Activated CD8-positive, alpha-beta memory T cell treated with anti-CD3 and anti-CD28 coated beads for 24 hours (primary cell): ENCODE results near the gene FHL3.
"Not testable (repeated sequence)": the region's sequence is repeated elsewhere in the genome, so short reads cannot be mapped to it uniquely, and the experiment has no call there.

ENCODE experiments used
- DNase-seq: peaks from one replicate; pipeline ENCODE4 v3.0.0-alpha.2; 2020

The FHL3 gene

GRCh38 chr1:37983546-37983945 is 21.8 kb downstream of the FHL3 start:
- DNase-seq = no peak

DNA sequence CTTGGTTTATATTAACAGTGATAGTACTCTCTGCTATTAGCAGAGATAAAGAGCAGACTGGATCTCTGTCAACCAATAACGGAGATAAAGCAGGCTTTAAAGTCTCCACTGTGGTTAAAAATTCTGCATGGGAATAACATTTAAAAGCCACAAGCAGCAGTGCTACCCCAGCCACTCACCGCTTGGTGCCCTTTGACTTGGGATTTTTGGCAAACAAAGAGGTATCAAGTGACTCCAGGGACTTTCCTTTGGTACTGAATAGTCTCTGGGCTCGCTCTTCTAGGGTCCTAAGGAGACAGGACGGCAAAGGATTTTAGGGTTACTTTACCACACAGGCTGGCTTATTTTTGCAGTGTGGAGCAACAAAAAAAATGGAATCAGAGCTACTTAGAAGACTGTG is 26.8 kb downstream of the FHL3 start:
- DNase-seq = no peak

- DNase-seq = not testable (repeated sequence)
These were observed 30.2 kb downstream of the FHL3 start for GRCh38 chr1:37975083-37975482.

DNA sequence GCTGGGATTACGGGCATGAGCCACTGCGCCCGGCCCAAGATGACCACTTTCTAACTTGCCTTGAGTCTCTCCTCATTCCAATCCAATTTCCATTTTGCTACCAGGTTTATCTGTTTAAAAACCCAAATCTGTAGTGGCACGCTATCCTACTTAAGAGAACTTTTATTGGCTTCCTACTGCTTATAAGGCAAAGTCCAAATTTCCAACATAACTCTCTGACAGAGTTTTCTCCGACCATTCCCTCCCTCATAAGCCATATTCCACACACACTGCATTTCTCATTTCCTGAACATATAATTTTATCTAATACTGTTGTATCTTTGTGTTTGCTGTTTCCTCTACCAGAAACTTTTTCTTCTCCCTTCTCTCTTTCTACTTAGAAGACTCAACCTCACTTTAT is 30.7 kb downstream of the FHL3 start:
- DNase-seq = no peak

DNA sequence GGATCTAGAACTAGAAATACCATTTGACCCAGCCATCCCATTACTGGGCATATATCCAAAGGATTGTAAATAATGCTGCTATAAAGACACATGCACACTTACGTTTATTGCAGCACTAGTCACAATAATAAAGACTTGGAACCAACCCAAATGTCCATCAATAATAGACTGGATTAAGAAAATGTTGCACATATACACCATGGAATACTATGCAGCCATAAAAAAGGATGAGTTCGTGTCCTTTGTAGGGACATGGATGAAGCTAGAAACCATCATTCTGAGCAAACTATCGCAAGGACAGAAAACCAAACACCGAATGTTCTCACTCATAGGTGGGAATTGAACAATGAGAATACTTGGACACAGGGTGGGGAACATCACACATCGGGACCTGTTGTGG is 31.6 kb downstream of the FHL3 start:
- DNase-seq = not testable (repeated sequence)

DNA sequence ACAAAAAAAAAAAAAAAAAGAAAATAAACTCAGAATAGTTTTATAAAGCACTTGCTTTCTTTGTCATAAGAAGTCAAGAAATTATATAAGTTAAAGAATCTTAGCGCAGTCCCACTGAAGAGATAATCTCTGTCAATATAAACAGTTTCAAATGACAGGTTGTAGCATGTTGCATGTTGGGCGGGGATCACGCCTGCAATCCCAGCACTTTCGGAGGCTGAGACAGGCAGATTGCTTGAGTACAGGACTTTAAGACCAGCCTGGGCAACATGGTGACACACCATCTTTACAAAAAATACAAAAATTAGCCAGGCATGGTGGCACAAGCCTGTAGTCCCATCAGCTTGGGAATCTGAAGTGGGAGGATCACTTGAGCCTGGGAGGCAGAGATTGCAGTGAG is 40.0 kb downstream of the FHL3 start:
- no peak for DNase-seq

GRCh38 chr1:37964106-37964505 is 41.2 kb downstream of the FHL3 start:
- not testable (repeated sequence) for DNase-seq

DNA sequence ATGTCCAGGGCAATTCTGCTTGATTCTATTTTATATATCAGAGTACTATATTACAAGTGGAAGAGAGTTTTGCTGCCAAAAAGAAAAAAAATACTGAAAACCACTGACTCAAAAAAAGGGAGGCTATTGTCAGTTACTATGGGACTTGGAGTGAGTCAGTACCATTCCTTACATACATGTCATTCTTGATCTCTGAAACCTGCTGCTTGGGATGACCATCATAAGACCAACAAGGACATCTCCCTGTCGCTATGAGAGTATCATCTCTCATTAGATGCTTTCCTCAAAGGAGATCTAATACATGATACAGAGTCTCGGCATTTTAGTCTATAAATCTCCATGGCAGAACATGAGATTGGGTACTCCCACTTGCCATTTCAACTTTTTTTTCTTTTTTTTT is 46.6 kb downstream of the FHL3 start:
- DNase-seq = no peak

GRCh38 chr1:37955685-37956084 is 49.6 kb downstream of the FHL3 start:
- DNase-seq = no peak

- no peak for DNase-seq
These were observed 50.9 kb downstream of the FHL3 start for GRCh38 chr1:37954316-37954971.

- DNase-seq = no peak
These were observed 52.6 kb downstream of the FHL3 start for GRCh38 chr1:37952738-37953137.

GRCh38 chr1:37951783-37952624 is 53.3 kb downstream of the FHL3 start:
- DNase-seq = no peak

DNA sequence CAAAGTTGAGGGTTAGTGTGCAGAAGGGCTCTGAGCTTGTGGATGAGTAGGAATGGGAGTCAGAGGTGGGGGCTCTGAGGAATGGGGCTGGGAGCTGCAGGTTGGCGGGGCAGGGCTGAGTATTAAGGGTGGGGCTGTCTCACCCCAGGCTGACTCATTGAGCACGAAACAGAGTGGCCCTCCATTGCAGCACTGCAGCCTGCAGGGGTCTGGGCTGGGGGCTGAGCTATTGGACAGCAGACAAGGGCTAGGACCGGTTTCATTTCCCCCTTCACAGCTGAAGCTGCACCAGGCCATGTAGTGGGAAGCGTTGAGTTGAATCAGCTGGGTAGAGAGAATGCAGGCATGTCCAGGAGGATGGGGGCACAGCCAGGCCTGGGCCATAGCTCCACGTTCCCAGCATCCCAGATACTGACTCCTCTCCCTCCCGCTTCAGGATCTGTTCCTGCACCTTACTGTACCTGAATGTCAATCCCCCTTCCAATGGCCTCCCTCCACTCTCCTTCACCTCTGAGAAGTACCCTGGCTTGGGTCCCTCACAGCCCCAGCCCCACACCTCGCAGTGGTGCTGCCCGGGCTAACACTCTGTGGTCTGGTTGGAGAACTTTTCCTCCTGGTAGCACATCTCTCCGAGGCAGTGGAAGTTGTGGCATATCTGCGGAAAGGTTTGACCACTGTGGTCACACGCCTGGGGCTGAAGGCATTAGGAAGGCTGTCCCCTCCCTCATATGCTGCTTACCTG is 54.1 kb downstream of the FHL3 start:
- DNase-seq = no peak

GRCh38 chr1:37949524-37950152 is 55.7 kb downstream of the FHL3 start:
- DNase-seq = no peak

DNA sequence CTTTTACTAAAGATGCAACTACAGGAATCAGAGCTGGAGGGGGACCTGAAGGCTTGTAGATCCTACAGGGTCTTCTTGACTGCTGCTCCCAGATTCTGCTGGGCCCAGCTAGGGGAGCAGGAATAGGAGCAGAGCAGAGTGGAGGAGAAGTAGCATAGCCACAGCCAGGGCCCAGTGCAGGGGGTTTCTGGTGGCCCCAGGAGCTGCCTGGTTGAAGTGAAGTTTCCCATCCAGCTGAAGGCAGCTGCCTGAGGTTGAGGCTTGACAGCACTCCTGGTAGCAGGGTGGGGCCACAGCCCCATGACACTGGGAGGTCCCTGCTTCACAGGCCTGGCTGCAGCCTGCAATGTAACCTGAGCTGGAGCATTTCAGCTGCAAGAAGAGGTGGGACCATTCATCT is 56.5 kb downstream of the FHL3 start:
- DNase-seq = no peak

DNA sequence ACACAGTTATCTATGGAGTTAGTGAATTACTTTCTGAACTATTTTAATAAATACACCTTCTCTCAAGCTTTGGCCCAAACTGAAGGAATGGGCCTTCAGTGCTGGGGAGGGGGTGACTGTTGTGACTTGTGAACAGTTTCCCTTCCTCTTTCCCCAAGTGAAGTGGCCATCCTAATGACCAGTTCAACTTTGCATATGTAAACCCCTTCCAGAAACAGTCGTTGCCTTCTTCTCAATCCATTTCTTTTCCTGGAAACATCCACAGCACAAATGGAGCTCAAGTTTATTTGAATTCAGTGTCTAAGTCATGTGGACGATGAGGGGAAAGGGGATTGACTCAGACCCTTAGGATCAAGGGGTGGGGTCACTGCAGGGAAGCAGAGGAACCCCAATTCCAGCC is 57.1 kb downstream of the FHL3 start:
- no peak for DNase-seq

DNA sequence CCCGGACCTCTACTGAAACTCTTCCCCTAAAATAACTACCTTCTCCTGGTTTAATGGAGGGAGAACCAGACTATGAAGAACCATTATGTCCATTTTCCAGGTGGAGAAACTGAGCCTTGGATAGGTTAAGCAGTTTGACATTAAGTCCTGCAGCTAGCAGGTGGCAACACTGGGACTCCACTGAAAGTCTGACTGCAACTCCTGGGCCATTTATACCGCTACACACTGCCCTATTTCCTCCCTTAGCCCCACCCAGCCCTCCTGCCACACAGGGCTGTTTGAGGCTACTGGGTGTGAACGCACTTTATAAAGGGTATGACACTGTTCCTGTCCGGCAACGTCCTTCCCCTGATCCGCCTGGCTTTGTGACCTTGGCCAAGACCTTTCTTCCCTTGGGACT is 58.0 kb downstream of the FHL3 start:
- no peak for DNase-seq
